Activated naive CD4-positive, alpha-beta T cell treated with anti-CD3 and anti-CD28 coated beads, Interleukin-2, amount 50 U/mL, for 72 hours (primary cell): ENCODE results near the gene CAMSAP3. TPM values are rescaled to one million over a fixed set of nuclear protein-coding genes. Genes with fewer than 3 reads are reported as not detected.

Source experiments
- total RNA-seq, 2 donors: library from RNA; stranded (reverse); gene quantifications; one replicate each; pipeline ENCODE4 v1.2.3, GENCODE V29; 2022

CAMSAP3 gene
- total RNA-seq, 2 donors from 2014 or later = 0.07 to 0.80 TPM

Other genes with a start within 250 kb of the CAMSAP3 start
- gene ARHGEF18, start 246.9 kb upstream of the CAMSAP3 start, total RNA-seq = 10 to 100 TPM; 30.1 to 36.0 TPM
- under 1 TPM; 0.27 to 0.74 TPM for gene PEX11G, start 106.8 kb upstream of the CAMSAP3 start, total RNA-seq
- gene ZNF358, start 79.8 kb upstream of the CAMSAP3 start, total RNA-seq = 10 to 100 TPM in 1 of 2 donors, under 1 TPM in 1; 0.59 to 11.1 TPM
- 10 to 100 TPM; 10.3 to 11.0 TPM for gene MCOLN1, start 73.2 kb upstream of the CAMSAP3 start, total RNA-seq
- gene PNPLA6, start 60.1 kb upstream of the CAMSAP3 start, total RNA-seq = 100 to 1,000 TPM; 102 to 138 TPM
- 10 to 100 TPM; 46.4 to 65.6 TPM for gene XAB2, start 33.7 kb downstream of the CAMSAP3 start, total RNA-seq
- gene PET100, start 33.9 kb downstream of the CAMSAP3 start, total RNA-seq = 100 to 1,000 TPM; 101 to 108 TPM
- 1 to 10 TPM; 1.8 to 4.2 TPM for gene PCP2, start 37.9 kb downstream of the CAMSAP3 start, total RNA-seq
- 100 to 1,000 TPM; 103 to 111 TPM for gene STXBP2, start 41.2 kb downstream of the CAMSAP3 start, total RNA-seq
- not detected for gene RETN, start 73.2 kb downstream of the CAMSAP3 start, total RNA-seq
- gene MCEMP1, start 81.2 kb downstream of the CAMSAP3 start, total RNA-seq = not detected
- 10 to 100 TPM; 58.9 to 84.4 TPM for gene TRAPPC5, start 85.0 kb downstream of the CAMSAP3 start, total RNA-seq
- under 1 TPM; 0.56 to 0.57 TPM for gene FCER2, start 106.3 kb downstream of the CAMSAP3 start, total RNA-seq
- not detected for gene CLEC4G, start 136.2 kb downstream of the CAMSAP3 start, total RNA-seq
- gene CD209, start 151.7 kb downstream of the CAMSAP3 start, total RNA-seq = not detected
- not detected for gene CLEC4M, start 167.4 kb downstream of the CAMSAP3 start, total RNA-seq
- gene EVI5L, start 234.4 kb downstream of the CAMSAP3 start, total RNA-seq = 1 to 10 TPM; 4.6 to 7.8 TPM